Ovary (tissue), 3 donors: ENCODE results near the gene FAM9B.

ENCODE experiments used
- POLR2A ChIP-seq: fragments of 450-650 bp; IDR thresholded peaks from one replicate; pipeline ENCODE4 v1.6.1; 2017; ENCODE audit warnings: antibody characterized with exemption, mild to moderate bottlenecking, moderate library complexity
- TF ChIP-seq, protein P1 (sequence below), 3 donors: fragments of 450-650 bp in 2 of 3; fragments of 200-600 bp in 1 of 3; IDR thresholded peaks; one replicate each; pipeline versions ENCODE4 v1.5.1 to v1.8.0; 2016 to 2022; ENCODE audit warnings: antibody characterized with exemption in 3 of 3, mild to moderate bottlenecking in 1 of 3
- donor health status: DM: no; HTN: no; CAD: no.

DNA sequence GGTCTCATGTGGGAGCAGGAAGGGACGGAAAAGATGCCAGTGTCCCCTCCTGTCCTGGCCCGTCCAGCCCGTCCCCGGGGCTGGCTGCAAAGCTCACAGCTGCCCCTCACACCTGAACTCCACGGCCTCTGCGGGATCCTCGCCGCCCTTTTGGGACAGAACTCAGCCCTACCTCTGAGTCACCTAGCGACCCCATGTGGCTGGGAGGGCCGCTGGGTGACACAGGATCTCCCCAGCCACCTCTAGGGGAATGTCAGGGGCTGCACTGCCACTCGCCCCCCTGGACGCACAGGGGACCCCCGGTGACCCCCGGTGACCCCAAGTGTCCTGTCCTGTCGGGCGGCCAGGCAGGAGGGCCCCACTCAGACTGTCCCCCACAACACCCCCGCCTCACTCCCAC is 748 bp downstream of the FAM9B start:
- TF ChIP-seq, protein P1, sequence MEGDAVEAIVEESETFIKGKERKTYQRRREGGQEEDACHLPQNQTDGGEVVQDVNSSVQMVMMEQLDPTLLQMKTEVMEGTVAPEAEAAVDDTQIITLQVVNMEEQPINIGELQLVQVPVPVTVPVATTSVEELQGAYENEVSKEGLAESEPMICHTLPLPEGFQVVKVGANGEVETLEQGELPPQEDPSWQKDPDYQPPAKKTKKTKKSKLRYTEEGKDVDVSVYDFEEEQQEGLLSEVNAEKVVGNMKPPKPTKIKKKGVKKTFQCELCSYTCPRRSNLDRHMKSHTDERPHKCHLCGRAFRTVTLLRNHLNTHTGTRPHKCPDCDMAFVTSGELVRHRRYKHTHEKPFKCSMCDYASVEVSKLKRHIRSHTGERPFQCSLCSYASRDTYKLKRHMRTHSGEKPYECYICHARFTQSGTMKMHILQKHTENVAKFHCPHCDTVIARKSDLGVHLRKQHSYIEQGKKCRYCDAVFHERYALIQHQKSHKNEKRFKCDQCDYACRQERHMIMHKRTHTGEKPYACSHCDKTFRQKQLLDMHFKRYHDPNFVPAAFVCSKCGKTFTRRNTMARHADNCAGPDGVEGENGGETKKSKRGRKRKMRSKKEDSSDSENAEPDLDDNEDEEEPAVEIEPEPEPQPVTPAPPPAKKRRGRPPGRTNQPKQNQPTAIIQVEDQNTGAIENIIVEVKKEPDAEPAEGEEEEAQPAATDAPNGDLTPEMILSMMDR (IDR thresholded peaks at IDR 0.05): no peak
- TF ChIP-seq POLR2A: no peak
